Measurements from ENCODE around the gene REPS2. TPM values are rescaled to one million over a fixed set of nuclear protein-coding genes. Genes with fewer than 3 reads are reported as not detected.
"Not testable (repeated sequence)": the region's sequence is repeated elsewhere in the genome, so short reads cannot be mapped to it uniquely, and the experiment has no call there.

Gene REPS2
- total RNA-seq, 5 donors from 2014 or later (not counting 1 experiment from before 2014, with no cell fraction given): 0.38 to 0.70 (median 0.66) TPM

GRCh38 chrX:16958356-16958755 is 11.9 kb downstream of the REPS2 start:
- POLR2A ChIA-PET: no interaction called here
- no peak overlapping the region for H3K27ac Mint-ChIP-seq

DNA sequence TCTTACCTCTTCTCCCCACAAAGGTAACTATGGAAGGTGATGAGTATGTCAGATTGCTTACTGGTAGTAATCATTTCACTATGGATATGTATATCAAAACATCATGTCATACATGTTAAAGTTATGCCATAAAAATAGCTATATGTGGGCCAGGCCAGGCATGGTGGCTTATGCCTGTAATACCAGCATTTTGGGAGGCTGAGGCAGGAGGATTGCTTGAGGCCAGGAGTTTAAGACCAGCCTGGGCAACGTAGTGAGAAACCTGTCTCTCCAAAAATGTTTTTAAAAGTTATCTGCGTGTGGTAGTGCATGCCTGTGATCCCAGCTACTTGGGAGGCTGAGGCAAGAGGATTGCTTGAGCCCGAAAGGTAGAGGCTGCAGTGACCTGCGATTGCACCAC is 16.2 kb downstream of the REPS2 start:
- H3K36me3 ChIP-seq (ENCODE audit: control insufficient read depth in 2 of 2, extremely low read depth in 1 of 2, insufficient read depth in 1 of 2, low read length in 1 of 2); H3K27ac Mint-ChIP-seq; H3K4me1 Mint-ChIP-seq; H3K9me3 Mint-ChIP-seq; ATAC-seq (replicated peaks in 1 of 4); H3K27me3 ChIP-seq (replicated peaks in 1 of 2; ENCODE audit: control insufficient read depth in 2 of 2, extremely low read depth in 1 of 2, insufficient read depth in 2 of 2, low read length in 1 of 2); H3K4me3 ChIP-seq (ENCODE audit: control insufficient read depth in 1 of 2, extremely low read depth in 1 of 2, low read length in 1 of 2); DNase-seq; CTCF ChIA-PET; H3K4me1 ChIP-seq (ENCODE audit: control insufficient read depth in 1 of 2, extremely low read depth in 1 of 2, insufficient read depth in 2 of 2, low read length in 2 of 2); H3K36me3 Mint-ChIP-seq; H3K4me3 Mint-ChIP-seq; POLR2A ChIA-PET; H3K9me3 ChIP-seq; H3K27ac ChIP-seq (ENCODE audit: low read length): not testable (repeated sequence)
- WGBS (ENCODE audit: insufficient coverage): no CpG with 5 or more reads among the region's 4 CpGs
- peaks cover 3 to 17% of the 10 kb centered on the region in 2 donors for H3K27me3 Mint-ChIP-seq

More at GRCh38 chrX:16958356-16958755, 11.9 kb downstream of the REPS2 start:
- Mint-ChIP-seq H3K4me3 (no peak overlapping the region), H3K36me3 (no peaks in the 10 kb centered on the region), H3K27me3 (peaks cover 7 to 32% of the 10 kb centered on the region in 2 donors), H3K9me3 (no peaks in the 10 kb centered on the region), H3K4me1 (peaks cover 0 to 5% (median 0%) of the 10 kb centered on the region in 3 donors)
- Histone ChIP-seq H3K4me3 (ENCODE audit: control insufficient read depth in 1 of 2, extremely low read depth in 1 of 2, low read length in 1 of 2) (no peak overlapping the region), H3K27me3 (replicated peaks in 1 of 2; ENCODE audit: control insufficient read depth in 2 of 2, extremely low read depth in 1 of 2, insufficient read depth in 2 of 2, low read length in 1 of 2) (peaks cover 0 to 6% of the 10 kb centered on the region in 2 experiments), H3K27ac (ENCODE audit: low read length) (no peak overlapping the region), H3K4me1 (ENCODE audit: control insufficient read depth in 1 of 2, extremely low read depth in 1 of 2, insufficient read depth in 2 of 2, low read length in 2 of 2) (peaks cover 0 to 4% of the 10 kb centered on the region in 2 experiments), H3K36me3 (ENCODE audit: control insufficient read depth in 2 of 2, extremely low read depth in 1 of 2, insufficient read depth in 1 of 2, low read length in 1 of 2) (no peaks in the 10 kb centered on the region), H3K9me3 (no peaks in the 10 kb centered on the region)
- ATAC-seq (replicated peaks in 1 of 4) (no peak), DNase-seq (no peak)
- CTCF ChIA-PET: no interaction called here
- no CpG with 5 or more reads among the region's 2 CpGs for WGBS (ENCODE audit: insufficient coverage)

DNA sequence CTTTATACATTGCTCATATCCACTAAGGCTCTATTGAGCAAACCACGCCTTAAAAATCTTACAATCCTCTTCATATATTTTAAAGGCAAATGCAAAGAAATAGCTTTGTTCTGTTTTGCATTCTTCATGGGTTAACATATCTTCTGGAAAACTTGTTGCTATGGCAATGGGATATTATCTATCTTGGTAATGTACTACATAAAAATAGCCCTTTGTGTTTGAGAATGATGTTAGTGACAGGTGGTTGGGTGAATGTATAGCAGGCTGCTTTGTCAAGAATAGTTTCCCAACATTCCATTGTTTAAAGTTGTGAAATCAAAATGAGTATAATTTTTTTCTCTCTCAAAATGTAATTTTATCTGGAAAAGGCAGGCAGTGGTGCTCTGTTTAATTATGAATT is 16.8 kb downstream of the REPS2 start:
- peaks cover 0 to 2% of the 10 kb centered on the region in 2 experiments for H3K27me3 ChIP-seq (replicated peaks in 1 of 2; ENCODE audit: control insufficient read depth in 2 of 2, extremely low read depth in 1 of 2, insufficient read depth in 2 of 2, low read length in 1 of 2)
- ChIA-PET CTCF (no interaction called here), POLR2A (no interaction called here)
- no peaks in the 10 kb centered on the region for H3K36me3 ChIP-seq (ENCODE audit: control insufficient read depth in 2 of 2, extremely low read depth in 1 of 2, insufficient read depth in 1 of 2, low read length in 1 of 2)
- Mint-ChIP-seq H3K9me3 (no peaks in the 10 kb centered on the region), H3K27ac (no peak overlapping the region), H3K36me3 (no peaks in the 10 kb centered on the region), H3K4me3 (no peak overlapping the region), H3K4me1 (no peaks in the 10 kb centered on the region), H3K27me3 (peaks cover 0 to 11% of the 10 kb centered on the region in 2 donors)
- no peak overlapping the region for H3K27ac ChIP-seq (ENCODE audit: low read length)
- ATAC-seq (replicated peaks in 1 of 4) (no peak), DNase-seq (no peak)
- no peaks in the 10 kb centered on the region for H3K9me3 ChIP-seq
- no CpG with 5 or more reads among the region's 1 CpG for WGBS (ENCODE audit: insufficient coverage)
- no peak overlapping the region for H3K4me3 ChIP-seq (ENCODE audit: control insufficient read depth in 1 of 2, extremely low read depth in 1 of 2, low read length in 1 of 2)
- no peaks in the 10 kb centered on the region for H3K4me1 ChIP-seq (ENCODE audit: control insufficient read depth in 1 of 2, extremely low read depth in 1 of 2, insufficient read depth in 2 of 2, low read length in 2 of 2)

GRCh38 chrX:16964976-16965375 is 18.5 kb downstream of the REPS2 start:
- H3K4me1 Mint-ChIP-seq; DNase-seq; H3K27me3 ChIP-seq (replicated peaks in 1 of 2; ENCODE audit: control insufficient read depth in 2 of 2, extremely low read depth in 1 of 2, insufficient read depth in 2 of 2, low read length in 1 of 2); CTCF ChIA-PET; H3K36me3 ChIP-seq (ENCODE audit: control insufficient read depth in 2 of 2, extremely low read depth in 1 of 2, insufficient read depth in 1 of 2, low read length in 1 of 2); H3K36me3 Mint-ChIP-seq; H3K27ac Mint-ChIP-seq; H3K9me3 Mint-ChIP-seq; POLR2A ChIA-PET; H3K27ac ChIP-seq (ENCODE audit: low read length); H3K4me3 ChIP-seq (ENCODE audit: control insufficient read depth in 1 of 2, extremely low read depth in 1 of 2, low read length in 1 of 2); H3K9me3 ChIP-seq; ATAC-seq (replicated peaks in 1 of 4); H3K27me3 Mint-ChIP-seq; H3K4me1 ChIP-seq (ENCODE audit: control insufficient read depth in 1 of 2, extremely low read depth in 1 of 2, insufficient read depth in 2 of 2, low read length in 2 of 2); H3K4me3 Mint-ChIP-seq: not testable (repeated sequence)
- WGBS (ENCODE audit: insufficient coverage): no CpG with 5 or more reads among the region's 32 CpGs

GRCh38 chrX:16966752-16967448 is 20.4 kb downstream of the REPS2 start:
- H3K27ac Mint-ChIP-seq: no peak overlapping the region
- CTCF ChIA-PET: no interaction called here
- peaks cover 0 to 7% of the 10 kb centered on the region in 2 donors for H3K27me3 Mint-ChIP-seq
- H3K9me3 Mint-ChIP-seq: no peaks in the 10 kb centered on the region
- ATAC-seq (replicated peaks in 1 of 4) (no peak), DNase-seq (no peak)
- no peak overlapping the region for H3K4me3 Mint-ChIP-seq
- Histone ChIP-seq H3K4me1 (ENCODE audit: control insufficient read depth in 1 of 2, extremely low read depth in 1 of 2, insufficient read depth in 2 of 2, low read length in 2 of 2) (no peaks in the 10 kb centered on the region), H3K9me3 (no peaks in the 10 kb centered on the region), H3K27ac (ENCODE audit: low read length) (no peak overlapping the region), H3K27me3 (replicated peaks in 1 of 2; ENCODE audit: control insufficient read depth in 2 of 2, extremely low read depth in 1 of 2, insufficient read depth in 2 of 2, low read length in 1 of 2) (no peaks in the 10 kb centered on the region), H3K4me3 (ENCODE audit: control insufficient read depth in 1 of 2, extremely low read depth in 1 of 2, low read length in 1 of 2) (no peak overlapping the region), H3K36me3 (ENCODE audit: control insufficient read depth in 2 of 2, extremely low read depth in 1 of 2, insufficient read depth in 1 of 2, low read length in 1 of 2) (no peaks in the 10 kb centered on the region)
- H3K36me3 Mint-ChIP-seq: no peaks in the 10 kb centered on the region
- POLR2A ChIA-PET: no interaction called here
- no peaks in the 10 kb centered on the region for H3K4me1 Mint-ChIP-seq
- WGBS (ENCODE audit: insufficient coverage): no CpG with 5 or more reads among the region's 2 CpGs

GRCh38 chrX:16968753-16969152 is 22.3 kb downstream of the REPS2 start:
- H3K4me3 Mint-ChIP-seq; H3K4me3 ChIP-seq (ENCODE audit: control insufficient read depth in 1 of 2, extremely low read depth in 1 of 2, low read length in 1 of 2); CTCF ChIA-PET; DNase-seq; H3K4me1 ChIP-seq (ENCODE audit: control insufficient read depth in 1 of 2, extremely low read depth in 1 of 2, insufficient read depth in 2 of 2, low read length in 2 of 2); H3K36me3 Mint-ChIP-seq; H3K4me1 Mint-ChIP-seq; POLR2A ChIA-PET; ATAC-seq (replicated peaks in 1 of 4); H3K9me3 ChIP-seq; H3K9me3 Mint-ChIP-seq; H3K36me3 ChIP-seq (ENCODE audit: control insufficient read depth in 2 of 2, extremely low read depth in 1 of 2, insufficient read depth in 1 of 2, low read length in 1 of 2); H3K27ac ChIP-seq (ENCODE audit: low read length); H3K27ac Mint-ChIP-seq; H3K27me3 ChIP-seq (replicated peaks in 1 of 2; ENCODE audit: control insufficient read depth in 2 of 2, extremely low read depth in 1 of 2, insufficient read depth in 2 of 2, low read length in 1 of 2): not testable (repeated sequence)
- H3K27me3 Mint-ChIP-seq: peaks cover 0 to 13% of the 10 kb centered on the region in 2 donors
- whole genome bisulfite sequencing (ENCODE audit: insufficient coverage): no CpG with 5 or more reads among the region's 29 CpGs

DNA sequence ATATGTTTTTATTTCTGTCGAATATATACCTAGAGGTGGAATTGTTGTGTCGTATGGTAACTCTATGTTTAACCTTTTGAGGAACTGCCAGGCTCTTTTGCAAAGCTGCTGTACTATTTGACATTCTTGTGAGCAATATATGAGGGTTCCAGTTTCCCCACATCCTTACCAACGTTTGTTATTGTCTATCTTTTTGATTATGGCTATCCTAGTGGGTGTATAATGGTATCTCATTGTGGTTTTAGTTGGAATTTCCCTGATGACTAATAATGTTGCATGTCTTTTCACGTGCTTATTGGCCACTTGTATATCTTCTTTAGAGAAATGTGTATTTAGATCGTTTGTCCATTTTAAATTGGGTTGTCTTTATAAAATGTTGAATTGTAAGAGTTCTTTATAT is 24.5 kb downstream of the REPS2 start:
- ATAC-seq (replicated peaks in 1 of 4) (no peak), DNase-seq (no peak)
- no CpG with 5 or more reads among the region's 5 CpGs for WGBS (ENCODE audit: insufficient coverage)
- Histone ChIP-seq H3K4me3 (ENCODE audit: control insufficient read depth in 1 of 2, extremely low read depth in 1 of 2, low read length in 1 of 2) (no peak overlapping the region), H3K9me3 (no peaks in the 10 kb centered on the region), H3K36me3 (ENCODE audit: control insufficient read depth in 2 of 2, extremely low read depth in 1 of 2, insufficient read depth in 1 of 2, low read length in 1 of 2) (no peaks in the 10 kb centered on the region), H3K27ac (ENCODE audit: low read length) (no peak overlapping the region), H3K4me1 (ENCODE audit: control insufficient read depth in 1 of 2, extremely low read depth in 1 of 2, insufficient read depth in 2 of 2, low read length in 2 of 2) (no peaks in the 10 kb centered on the region), H3K27me3 (replicated peaks in 1 of 2; ENCODE audit: control insufficient read depth in 2 of 2, extremely low read depth in 1 of 2, insufficient read depth in 2 of 2, low read length in 1 of 2) (no peaks in the 10 kb centered on the region)
- Mint-ChIP-seq H3K27ac (no peak overlapping the region), H3K9me3 (no peaks in the 10 kb centered on the region), H3K36me3 (no peaks in the 10 kb centered on the region), H3K4me1 (peaks cover 0 to 5% (median 0%) of the 10 kb centered on the region in 3 donors), H3K4me3 (no peak overlapping the region), H3K27me3 (peaks cover 0 to 23% of the 10 kb centered on the region in 2 donors)
- POLR2A ChIA-PET: no interaction called here
- CTCF ChIA-PET: no interaction called here
